Neural cell (in vitro differentiated cells): ENCODE results near the gene SLC1A3. TPM values are rescaled to one million over a fixed set of nuclear protein-coding genes. Genes with fewer than 3 reads are reported as not detected.

Experiments used
- H2AFZ ChIP-seq: fragments of 200-600, 300-800 bp; sonication (generic), shearing (Covaris generic); 2 replicates; pipeline ENCODE4 v1.6.0; 2014; ENCODE audit warnings: low read depth, mild to moderate bottlenecking, antibody characterized with exemption, low read length, moderate library complexity
- H3F3A ChIP-seq: fragments of 200-600 bp; shearing (Covaris generic); 2 replicates; pipeline ENCODE4 v1.6.1; 2016; ENCODE audit warnings: mild to moderate bottlenecking, moderate library complexity, mixed read lengths, antibody characterized with exemption, low read length; ENCODE audit not compliant: insufficient read depth, poor library complexity, severe bottlenecking
- H3K27ac ChIP-seq: fragments of 200-600, 300-800 bp; sonication (generic), shearing (Covaris generic); 2 replicates; pipeline ENCODE4 v1.5.1; 2014; ENCODE audit warnings: mild to moderate bottlenecking, low read length, moderate library complexity
- H3K27me3 ChIP-seq: fragments of 300-800, 200-600 bp; sonication (generic), shearing (Covaris generic); 2 replicates; pipeline ENCODE4 v1.6.0; 2014; ENCODE audit warnings: mild to moderate bottlenecking, low read depth, low read length, moderate library complexity; ENCODE audit not compliant: insufficient read depth
- H3K36me3 ChIP-seq: fragments of 300-800, 200-600 bp; sonication (generic), shearing (Covaris generic); 2 replicates; pipeline ENCODE4 v1.5.1; 2014; ENCODE audit warnings: mild to moderate bottlenecking, antibody characterized with exemption, low read length, moderate library complexity; ENCODE audit not compliant: insufficient read depth
- H3K4me2 ChIP-seq: fragments of 300-800, 200-600 bp; sonication (generic), shearing (Covaris generic); 2 replicates; pipeline ENCODE4 v1.6.0; 2014; ENCODE audit warnings: mild to moderate bottlenecking, low read length
- H3K4me3 ChIP-seq: fragments of 300-800, 200-600 bp; sonication (generic), shearing (Covaris generic); 2 replicates; pipeline ENCODE4 v1.5.1; 2014; ENCODE audit warnings: mild to moderate bottlenecking, low read length, moderate library complexity
- H3K79me2 ChIP-seq: fragments of 200-600 bp; shearing (Covaris generic); replicated peaks from 2 replicates; pipeline ENCODE4 v1.6.0; 2014; ENCODE audit warnings: mild to moderate bottlenecking, low read length, moderate library complexity; ENCODE audit not compliant: insufficient read depth
- H3K9ac ChIP-seq: fragments of 300-800, 200-600 bp; sonication (generic), shearing (Covaris generic); 2 replicates; pipeline ENCODE4 v1.6.1; 2016; ENCODE audit warnings: mild to moderate bottlenecking, low read length, mixed read lengths
- H3K9me2 ChIP-seq: fragments of 200-600 bp; shearing (Covaris generic); 2 replicates; pipeline ENCODE4 v1.6.1; 2016; ENCODE audit warnings: mild to moderate bottlenecking, low read length, mixed read lengths; ENCODE audit not compliant: insufficient read depth
- H3K9me3 ChIP-seq: fragments of 200-600, 300-800 bp; sonication (generic), shearing (Covaris generic); 2 replicates; pipeline ENCODE4 v1.6.1; 2016; ENCODE audit warnings: mild to moderate bottlenecking, mixed run types, low read length, moderate library complexity, mixed read lengths
- H4K20me1 ChIP-seq: fragments of 200-600 bp; shearing (Covaris generic); 2 replicates; pipeline ENCODE4 v1.6.1; 2016; ENCODE audit warnings: mild to moderate bottlenecking, mixed run types; ENCODE audit not compliant: insufficient read depth
- EP300 ChIP-seq: fragments of 450-650 bp; conservative IDR thresholded peaks from 2 replicates; pipeline ENCODE4 v1.6.1; 2014; ENCODE audit warnings: antibody characterized with exemption, mild to moderate bottlenecking, moderate library complexity; ENCODE audit not compliant: poor library complexity, severe bottlenecking
- EZH2 ChIP-seq: fragments of 200-600, 300-800 bp; shearing (Covaris generic), sonication (generic); IDR thresholded peaks from 2 replicates; pipeline ENCODE4 v1.6.1; 2014; ENCODE audit warnings: antibody characterized with exemption, low read length, borderline replicate concordance, mild to moderate bottlenecking; ENCODE audit not compliant: insufficient read depth, poor library complexity, severe bottlenecking
- MXI1 ChIP-seq: fragments of 450-650 bp; conservative IDR thresholded peaks from 2 replicates; pipeline ENCODE4 v1.6.1; 2014; ENCODE audit warnings: antibody characterized with exemption, mild to moderate bottlenecking; ENCODE audit not compliant: poor library complexity, severe bottlenecking
- POLR2AphosphoS5 ChIP-seq: IDR thresholded peaks from 2 replicates; pipeline ENCODE4 v1.6.1; 2012
- RAD21 ChIP-seq: fragments of 450-650 bp; conservative IDR thresholded peaks from 2 replicates; pipeline ENCODE4 v1.6.1; 2014; ENCODE audit warnings: antibody characterized with exemption, mild to moderate bottlenecking, moderate library complexity
- REST ChIP-seq: IDR thresholded peaks from 2 replicates; pipeline ENCODE4 v1.6.1; 2012; ENCODE audit warnings: borderline replicate concordance
- SMC3 ChIP-seq: fragments of 450-650 bp; conservative IDR thresholded peaks from 2 replicates; pipeline ENCODE4 v1.6.1; 2014; ENCODE audit warnings: antibody characterized with exemption, mild to moderate bottlenecking, moderate library complexity; ENCODE audit not compliant: poor library complexity
- TAF1 ChIP-seq: IDR thresholded peaks from 2 replicates; pipeline ENCODE4 v1.6.1; 2012; ENCODE audit warnings: low read depth
- polyA plus RNA-seq: library from polyadenylated mRNA; depleted of rRNA; stranded (reverse); fragments of >200 nt; gene quantifications from 2 replicates; pipeline ENCODE4 v1.2.3, GENCODE V29; 2014
- TF ChIP-seq, protein P1 (sequence below): fragments of 450-650 bp; IDR thresholded peaks from 2 replicates; pipeline ENCODE4 v1.5.1; 2014; ENCODE audit warnings: antibody characterized with exemption, mild to moderate bottlenecking, moderate library complexity; ENCODE audit not compliant: poor library complexity, severe bottlenecking

The SLC1A3 gene
- polyA plus RNA-seq, 1 donor from 2014 or later: 1.9 TPM

DNA sequence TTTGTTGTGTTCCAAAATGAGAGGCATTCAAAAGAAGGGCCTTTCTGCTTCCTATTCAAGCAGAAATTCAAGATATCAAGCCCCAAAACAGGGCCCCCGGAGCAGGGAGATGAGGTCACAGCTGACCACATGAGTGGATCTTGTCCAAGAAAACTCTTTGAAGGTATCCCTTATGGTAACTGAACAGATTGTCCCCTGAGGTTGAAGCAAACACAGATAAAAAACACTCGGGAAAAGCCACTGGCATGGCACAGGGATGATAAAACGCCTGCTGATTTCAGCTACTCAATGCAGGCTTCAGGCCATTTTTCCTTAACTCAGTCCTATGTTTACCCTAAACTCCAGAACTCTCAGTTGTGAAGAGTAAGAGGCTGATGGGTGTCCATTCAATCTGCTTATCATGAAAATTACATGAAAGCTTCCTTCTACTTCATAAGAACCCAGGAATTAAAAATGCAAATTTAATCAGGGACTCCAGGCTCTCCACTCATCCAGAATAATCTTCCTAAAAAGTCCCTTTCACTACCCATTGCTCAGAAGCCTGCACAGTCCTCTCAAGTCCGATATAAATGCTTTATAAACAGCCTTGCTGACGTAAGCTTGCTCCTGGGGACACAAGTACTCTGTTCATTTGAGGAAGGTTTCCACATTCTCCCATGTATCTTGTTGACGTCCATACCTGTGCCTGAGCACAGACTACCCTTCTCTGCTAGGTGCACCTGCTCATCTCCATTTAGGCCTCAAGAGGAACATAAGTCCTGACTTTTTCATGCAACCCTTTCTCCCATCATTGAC, 35.9 kb upstream of the SLC1A3 start:
- Histone ChIP-seq H3K9me3 (no peaks in the 10 kb centered on the region), H3K4me2 (no peak overlapping the region), H3K36me3 (no peaks in the 10 kb centered on the region), H3K9ac (no peak overlapping the region), H2AFZ (no peak overlapping the region), H4K20me1 (no peaks in the 10 kb centered on the region), H3K27ac (no peak overlapping the region), H3K27me3 (no peaks in the 10 kb centered on the region), H3K9me2 (no peaks in the 10 kb centered on the region), H3K79me2 (no peaks in the 10 kb centered on the region), H3F3A (no peaks in the 10 kb centered on the region), H3K4me3 (no peak overlapping the region)
- TF ChIP-seq TAF1 (no peak), SMC3 (no peak), MXI1 (no peak), REST (no peak), EP300 (no peak), POLR2AphosphoS5 (no peak), EZH2 (no peak), RAD21 (no peak)
- TF ChIP-seq, protein P1, sequence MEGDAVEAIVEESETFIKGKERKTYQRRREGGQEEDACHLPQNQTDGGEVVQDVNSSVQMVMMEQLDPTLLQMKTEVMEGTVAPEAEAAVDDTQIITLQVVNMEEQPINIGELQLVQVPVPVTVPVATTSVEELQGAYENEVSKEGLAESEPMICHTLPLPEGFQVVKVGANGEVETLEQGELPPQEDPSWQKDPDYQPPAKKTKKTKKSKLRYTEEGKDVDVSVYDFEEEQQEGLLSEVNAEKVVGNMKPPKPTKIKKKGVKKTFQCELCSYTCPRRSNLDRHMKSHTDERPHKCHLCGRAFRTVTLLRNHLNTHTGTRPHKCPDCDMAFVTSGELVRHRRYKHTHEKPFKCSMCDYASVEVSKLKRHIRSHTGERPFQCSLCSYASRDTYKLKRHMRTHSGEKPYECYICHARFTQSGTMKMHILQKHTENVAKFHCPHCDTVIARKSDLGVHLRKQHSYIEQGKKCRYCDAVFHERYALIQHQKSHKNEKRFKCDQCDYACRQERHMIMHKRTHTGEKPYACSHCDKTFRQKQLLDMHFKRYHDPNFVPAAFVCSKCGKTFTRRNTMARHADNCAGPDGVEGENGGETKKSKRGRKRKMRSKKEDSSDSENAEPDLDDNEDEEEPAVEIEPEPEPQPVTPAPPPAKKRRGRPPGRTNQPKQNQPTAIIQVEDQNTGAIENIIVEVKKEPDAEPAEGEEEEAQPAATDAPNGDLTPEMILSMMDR: no peak

DNA sequence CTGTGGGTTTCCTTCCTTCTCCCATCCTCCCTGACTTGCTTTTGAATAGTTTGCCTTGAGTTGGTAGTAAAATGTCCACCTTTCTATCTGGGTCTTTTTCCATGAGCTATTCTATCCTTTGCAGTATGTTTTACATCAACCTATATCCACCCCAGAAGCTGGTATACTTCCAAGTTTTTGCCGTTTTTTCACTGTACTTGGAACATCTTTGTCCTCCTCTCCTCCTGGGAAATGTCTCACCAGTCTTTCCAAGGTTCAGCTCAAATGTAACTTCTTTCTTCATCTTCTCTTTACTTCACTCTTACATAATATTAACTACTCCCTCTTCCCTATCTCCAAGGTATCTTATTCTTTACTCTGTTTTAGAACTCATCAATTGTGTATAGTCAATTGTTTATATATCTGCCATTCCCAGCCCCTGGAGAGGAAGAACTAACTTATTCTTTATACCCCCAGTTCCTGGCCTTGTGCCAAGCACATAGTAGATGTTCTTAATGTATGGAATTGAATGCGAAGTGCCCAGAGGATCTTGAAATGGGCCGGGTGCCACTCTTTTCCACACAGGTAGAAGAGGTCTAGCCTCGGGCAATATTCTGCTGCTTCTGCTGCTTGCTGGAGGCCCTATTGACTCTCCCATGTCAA, 34.9 kb upstream of the SLC1A3 start:
- no peaks in the 10 kb centered on the region for H3F3A ChIP-seq
- H4K20me1 ChIP-seq: no peaks in the 10 kb centered on the region
- no peak overlapping the region for H3K4me2 ChIP-seq
- H3K79me2 ChIP-seq: no peaks in the 10 kb centered on the region
- H3K4me3 ChIP-seq: no peak overlapping the region
- H3K27ac ChIP-seq: no peak overlapping the region
- no peak overlapping the region for H3K9ac ChIP-seq
- TF ChIP-seq EP300: no peak
- no peak for TF ChIP-seq REST
- no peak for TF ChIP-seq MXI1
- TF ChIP-seq SMC3: no peak
- no peak for TF ChIP-seq RAD21
- no peak for TF ChIP-seq TAF1
- TF ChIP-seq, protein P1: no peak
- no peak for TF ChIP-seq EZH2
- TF ChIP-seq POLR2AphosphoS5: no peak
- no peak overlapping the region for H2AFZ ChIP-seq
- no peaks in the 10 kb centered on the region for H3K36me3 ChIP-seq
- H3K9me2 ChIP-seq: no peaks in the 10 kb centered on the region
- H3K27me3 ChIP-seq: no peaks in the 10 kb centered on the region
- no peaks in the 10 kb centered on the region for H3K9me3 ChIP-seq
